Measurements from ENCODE around the gene ZNF507. TPM values are rescaled to one million over a fixed set of nuclear protein-coding genes. Genes with fewer than 3 reads are reported as not detected.

ZNF507 gene
- total RNA-seq, 1 donor from 2014 or later, result 38.6 TPM

DNA sequence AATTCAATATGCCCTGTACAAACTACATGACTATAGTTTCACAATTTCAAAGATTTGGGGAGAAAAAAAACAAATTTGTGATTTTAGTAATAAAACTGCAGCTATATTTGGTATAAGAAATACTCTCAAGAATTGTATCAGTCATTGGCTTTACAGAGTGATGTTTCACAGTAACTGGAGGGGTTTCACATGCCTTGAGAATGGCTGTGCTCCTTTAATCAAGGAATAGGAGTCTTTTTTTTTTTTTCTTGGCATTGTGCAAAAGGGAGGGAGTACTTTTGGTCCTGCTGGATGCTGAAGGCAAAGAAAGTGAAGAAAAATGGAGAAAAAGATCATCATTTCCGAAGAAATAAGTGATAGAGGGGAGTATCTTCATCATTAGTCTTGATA lies 6.8 kb downstream of the ZNF507 start:
- peak overlapping the region; percentile 1 for H3K4me3 Mint-ChIP-seq
- intact Hi-C loops (cut with micrococcal nuclease), result no loop called here
- no peak for DNase-seq
- ChIA-PET POLR2A (interaction anchor here (0.7 to 2.1 kb wide), 2 partner anchors 22 to 53 kb away, joined by 3 to 7 read pairs; partner anchors contain the start of gene DPY19L3), CTCF (no interaction called here)
- H3K27ac Mint-ChIP-seq, result peak overlapping the region; percentile 28
- H3K27me3 Mint-ChIP-seq, result no peaks in the 10 kb centered on the region
- H3K36me3 Mint-ChIP-seq (ENCODE audit: low read depth), result peaks cover 82% of the 10 kb centered on the region
- TF ChIP-seq, protein P1, sequence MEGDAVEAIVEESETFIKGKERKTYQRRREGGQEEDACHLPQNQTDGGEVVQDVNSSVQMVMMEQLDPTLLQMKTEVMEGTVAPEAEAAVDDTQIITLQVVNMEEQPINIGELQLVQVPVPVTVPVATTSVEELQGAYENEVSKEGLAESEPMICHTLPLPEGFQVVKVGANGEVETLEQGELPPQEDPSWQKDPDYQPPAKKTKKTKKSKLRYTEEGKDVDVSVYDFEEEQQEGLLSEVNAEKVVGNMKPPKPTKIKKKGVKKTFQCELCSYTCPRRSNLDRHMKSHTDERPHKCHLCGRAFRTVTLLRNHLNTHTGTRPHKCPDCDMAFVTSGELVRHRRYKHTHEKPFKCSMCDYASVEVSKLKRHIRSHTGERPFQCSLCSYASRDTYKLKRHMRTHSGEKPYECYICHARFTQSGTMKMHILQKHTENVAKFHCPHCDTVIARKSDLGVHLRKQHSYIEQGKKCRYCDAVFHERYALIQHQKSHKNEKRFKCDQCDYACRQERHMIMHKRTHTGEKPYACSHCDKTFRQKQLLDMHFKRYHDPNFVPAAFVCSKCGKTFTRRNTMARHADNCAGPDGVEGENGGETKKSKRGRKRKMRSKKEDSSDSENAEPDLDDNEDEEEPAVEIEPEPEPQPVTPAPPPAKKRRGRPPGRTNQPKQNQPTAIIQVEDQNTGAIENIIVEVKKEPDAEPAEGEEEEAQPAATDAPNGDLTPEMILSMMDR (IDR thresholded peaks at IDR 0.05), result no peak
- peaks cover 69% of the 10 kb centered on the region for H3K4me1 Mint-ChIP-seq
- H3K9me3 Mint-ChIP-seq, result no peaks in the 10 kb centered on the region
- ATAC-seq (ENCODE audit: low read depth), result no peak

DNA sequence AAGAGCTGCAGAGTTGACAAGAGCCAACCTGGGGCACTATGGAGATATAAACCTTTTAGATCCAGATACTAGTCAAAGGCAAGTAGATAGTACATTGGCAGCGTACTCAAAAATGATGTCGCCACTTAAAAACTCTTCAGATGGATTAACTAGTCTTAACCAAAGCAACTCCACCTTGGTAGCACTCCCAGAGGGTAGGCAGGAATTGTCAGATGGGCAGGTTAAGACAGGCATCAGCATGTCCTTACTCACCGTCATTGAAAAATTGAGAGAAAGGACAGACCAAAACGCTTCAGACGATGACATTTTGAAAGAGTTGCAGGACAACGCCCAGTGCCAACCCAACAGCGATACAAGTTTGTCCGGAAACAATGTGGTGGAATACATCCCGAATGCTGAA lies 8.9 kb downstream of the ZNF507 start:
- H3K9me3 Mint-ChIP-seq, result no peaks in the 10 kb centered on the region
- POLR2A ChIA-PET, result no interaction called here
- DNase-seq (no peak), ATAC-seq (ENCODE audit: low read depth) (no peak)
- intact Hi-C loops (cut with micrococcal nuclease), result no loop called here
- peaks cover 56% of the 10 kb centered on the region for H3K4me1 Mint-ChIP-seq
- no peak overlapping the region for H3K27ac Mint-ChIP-seq
- CTCF ChIA-PET, result no interaction called here
- peaks cover 81% of the 10 kb centered on the region for H3K36me3 Mint-ChIP-seq (ENCODE audit: low read depth)
- H3K4me3 Mint-ChIP-seq, result no peak overlapping the region
- TF ChIP-seq, protein P1 (IDR thresholded peaks at IDR 0.05), result no peak
- H3K27me3 Mint-ChIP-seq, result no peaks in the 10 kb centered on the region

DNA sequence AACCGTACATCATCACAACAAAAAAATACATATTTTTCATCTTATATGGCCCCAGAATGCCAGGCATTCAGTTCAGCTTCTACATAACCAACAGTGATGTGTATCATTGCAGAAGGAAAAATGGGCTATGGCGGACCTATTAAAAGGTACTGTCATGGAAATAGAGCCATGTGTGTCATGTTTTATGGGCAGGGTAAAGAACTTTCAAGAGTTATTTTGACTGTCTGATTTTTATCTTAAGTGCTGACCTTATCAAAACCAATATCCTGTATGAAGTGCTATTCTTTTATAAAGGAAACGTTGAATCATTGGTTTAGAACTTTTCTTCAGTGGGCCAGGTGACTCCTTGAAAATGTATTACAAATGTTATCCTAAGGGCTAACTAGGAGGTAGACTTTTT lies 9.9 kb downstream of the ZNF507 start:
- ATAC-seq (ENCODE audit: low read depth) (no peak), DNase-seq (no peak)
- no peaks in the 10 kb centered on the region for H3K9me3 Mint-ChIP-seq
- intact Hi-C loops (cut with micrococcal nuclease), result no loop called here
- CTCF ChIA-PET, result no interaction called here
- H3K36me3 Mint-ChIP-seq (ENCODE audit: low read depth), result peaks cover 81% of the 10 kb centered on the region
- H3K27ac Mint-ChIP-seq, result no peak overlapping the region
- no peaks in the 10 kb centered on the region for H3K27me3 Mint-ChIP-seq
- TF ChIP-seq, protein P1 (IDR thresholded peaks at IDR 0.05), result no peak
- no peak overlapping the region for H3K4me3 Mint-ChIP-seq
- POLR2A ChIA-PET, result no interaction called here
- peaks cover 48% of the 10 kb centered on the region for H3K4me1 Mint-ChIP-seq

DNA sequence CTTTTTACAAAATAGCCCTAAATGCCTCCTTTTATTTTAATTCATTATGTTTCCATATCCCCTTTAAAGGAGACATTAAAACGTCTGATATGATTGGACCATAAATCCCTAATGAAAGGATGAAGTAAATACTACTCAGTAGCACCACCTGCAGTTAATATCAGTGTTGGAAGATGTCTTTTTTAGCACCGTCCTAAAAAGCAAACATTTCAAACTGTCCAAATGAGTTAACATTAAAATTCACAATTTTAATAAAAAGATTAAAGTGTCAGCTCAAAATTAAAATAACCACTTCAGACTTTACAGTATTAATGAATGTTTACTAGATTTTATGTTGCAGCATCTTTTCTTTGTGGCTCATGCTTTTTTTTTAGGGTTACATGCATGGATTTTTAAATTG lies 12.3 kb downstream of the ZNF507 start:
- H3K4me3 Mint-ChIP-seq, result no peak overlapping the region
- no peak for ATAC-seq (ENCODE audit: low read depth)
- no peaks in the 10 kb centered on the region for H3K9me3 Mint-ChIP-seq
- CTCF ChIA-PET, result interaction anchor here (0.6 to 1.8 kb wide), 3 partner anchors 10 to 18 kb away, joined by 3 to 6 read pairs (median 3); no protein-coding TSS in a partner anchor
- H3K36me3 Mint-ChIP-seq (ENCODE audit: low read depth), result peaks cover 93% of the 10 kb centered on the region
- H3K27me3 Mint-ChIP-seq, result no peaks in the 10 kb centered on the region
- intact Hi-C loops (cut with micrococcal nuclease), result loop anchor here (2.0 kb wide), 1 partner anchor 17 kb away; no protein-coding TSS in a partner anchor
- no peak overlapping the region for H3K27ac Mint-ChIP-seq
- H3K4me1 Mint-ChIP-seq, result peaks cover 24% of the 10 kb centered on the region
- DNase-seq, result no peak
- TF ChIP-seq, protein P1 (IDR thresholded peaks at IDR 0.05), result no peak
- POLR2A ChIA-PET, result no interaction called here

DNA sequence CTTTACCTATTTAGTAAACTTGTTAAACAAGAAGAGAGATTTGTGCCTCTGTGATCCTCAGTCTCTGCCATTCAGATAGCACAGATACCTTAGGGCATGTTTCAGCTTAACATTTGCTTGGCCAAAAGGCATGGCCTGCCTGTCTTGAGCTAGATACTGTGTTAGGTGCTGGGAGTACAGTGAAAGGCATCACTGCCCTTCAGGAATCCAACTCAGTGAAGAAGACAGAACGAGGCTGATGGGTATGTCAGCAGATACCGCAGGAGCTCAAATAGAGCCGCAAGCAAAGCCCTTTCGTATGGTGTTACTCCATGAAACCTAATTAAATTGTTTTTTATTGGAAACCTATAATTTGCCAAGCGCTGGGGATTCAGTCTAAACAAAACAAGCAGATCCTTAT lies 12.9 kb downstream of the ZNF507 start:
- POLR2A ChIA-PET, result interaction anchor here (1.6 kb wide), 1 partner anchor 13 kb away, joined by 5 read pairs; the partner anchor contains the start of gene ZNF507
- peaks cover 92% of the 10 kb centered on the region for H3K36me3 Mint-ChIP-seq (ENCODE audit: low read depth)

More for the DNA sequence above, 12.9 kb downstream of the ZNF507 start:
- intact Hi-C loops (cut with micrococcal nuclease), result no loop called here
- Mint-ChIP-seq H3K27ac (no peak overlapping the region), H3K4me1 (peaks cover 19% of the 10 kb centered on the region), H3K4me3 (no peak overlapping the region), H3K9me3 (no peaks in the 10 kb centered on the region), H3K27me3 (no peaks in the 10 kb centered on the region)
- TF ChIP-seq, protein P1 (IDR thresholded peaks at IDR 0.05), result no peak
- ATAC-seq (ENCODE audit: low read depth) (no peak), DNase-seq (no peak)
- CTCF ChIA-PET, result interaction anchor here (1.8 kb wide), 1 partner anchor 18 kb away, joined by 6 read pairs; no protein-coding TSS in a partner anchor
